HG03139 (cell line): ENCODE results near the gene DNMBP.
"Not testable (repeated sequence)": the region's sequence is repeated elsewhere in the genome, so short reads cannot be mapped to it uniquely, and the experiment has no call there.

Experiments used
- ATAC-seq: cut with Tn5 transposase; IDR thresholded peaks from one replicate; pipeline ENCODE4 v1.9.1; 2021; ENCODE audit not compliant: unreplicated experiment

The DNMBP gene

GRCh38 chr10:99915414-99915813, 94.3 kb downstream of the DNMBP start:
- no peak for ATAC-seq

GRCh38 chr10:99914236-99914635, 95.5 kb downstream of the DNMBP start:
- ATAC-seq, result no peak

- ATAC-seq, result no peak
These were observed 95.9 kb downstream of the DNMBP start for GRCh38 chr10:99913831-99914235.

GRCh38 chr10:99912041-99912440, 97.7 kb downstream of the DNMBP start:
- ATAC-seq, result no peak

GRCh38 chr10:99908512-99908911, 101.2 kb downstream of the DNMBP start:
- no peak for ATAC-seq

GRCh38 chr10:99906470-99906869, 103.3 kb downstream of the DNMBP start:
- ATAC-seq, result no peak

- ATAC-seq, result no peak
These were observed 103.8 kb downstream of the DNMBP start for GRCh38 chr10:99905971-99906370.

- no peak for ATAC-seq
These were observed 113.9 kb downstream of the DNMBP start for GRCh38 chr10:99895867-99896266.

GRCh38 chr10:99895066-99895465, 114.7 kb downstream of the DNMBP start:
- ATAC-seq, result not testable (repeated sequence)

- ATAC-seq, result no peak
These were observed 115.1 kb downstream of the DNMBP start for GRCh38 chr10:99894613-99895012.

GRCh38 chr10:99888622-99889021, 121.1 kb downstream of the DNMBP start:
- no peak for ATAC-seq

GRCh38 chr10:99883523-99883922, 126.2 kb downstream of the DNMBP start:
- no peak for ATAC-seq

- no peak for ATAC-seq
These were observed 128.4 kb downstream of the DNMBP start for GRCh38 chr10:99881371-99881770.

GRCh38 chr10:99880080-99880835, 129.5 kb downstream of the DNMBP start:
- no peak for ATAC-seq

- ATAC-seq, result no peak
These were observed 134.3 kb downstream of the DNMBP start for GRCh38 chr10:99875473-99875872.

- no peak for ATAC-seq
These were observed 135.2 kb downstream of the DNMBP start for GRCh38 chr10:99874341-99875085.

GRCh38 chr10:99873846-99874245, 135.9 kb downstream of the DNMBP start:
- ATAC-seq, result no peak

- no peak for ATAC-seq
These were observed 137.2 kb downstream of the DNMBP start for GRCh38 chr10:99872367-99873162.

- ATAC-seq, result no peak
These were observed 139.5 kb downstream of the DNMBP start for GRCh38 chr10:99870123-99870730.

- ATAC-seq, result no peak
These were observed 140.1 kb downstream of the DNMBP start for GRCh38 chr10:99869581-99870122.

- ATAC-seq, result not testable (repeated sequence)
These were observed 142.5 kb downstream of the DNMBP start for GRCh38 chr10:99867250-99867649.
